HG02798 (cell line): ENCODE measurements around the gene CTSD.
"Not testable (repeated sequence)": the region's sequence is repeated elsewhere in the genome, so short reads cannot be mapped to it uniquely, and the experiment has no call there.

Experiments
- ATAC-seq: cut with Tn5 transposase; IDR thresholded peaks from one replicate; pipeline ENCODE4 v1.9.1; 2021; ENCODE audit warnings: mild to moderate bottlenecking; ENCODE audit not compliant: unreplicated experiment, poor library complexity

CTSD gene

DNA sequence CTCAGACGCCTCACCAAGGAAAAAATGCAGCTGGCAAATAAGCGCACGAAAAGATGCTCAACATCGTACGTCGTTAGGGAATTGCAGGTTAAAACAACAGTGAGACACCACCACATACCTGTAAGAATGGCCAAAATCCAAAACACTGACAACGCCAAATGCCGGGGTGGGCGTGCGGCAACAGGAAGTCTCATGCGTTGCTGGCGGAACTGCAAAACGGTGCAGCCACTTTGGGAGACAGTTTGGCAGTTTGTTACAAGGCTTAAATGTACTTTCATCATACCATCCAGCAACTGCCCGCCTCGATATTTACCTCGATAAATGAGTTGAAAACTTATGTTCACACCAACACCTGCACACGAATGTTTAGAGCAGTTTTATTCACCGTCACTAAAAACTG, 7.5 kb upstream of the CTSD start:
- no peak for ATAC-seq

DNA sequence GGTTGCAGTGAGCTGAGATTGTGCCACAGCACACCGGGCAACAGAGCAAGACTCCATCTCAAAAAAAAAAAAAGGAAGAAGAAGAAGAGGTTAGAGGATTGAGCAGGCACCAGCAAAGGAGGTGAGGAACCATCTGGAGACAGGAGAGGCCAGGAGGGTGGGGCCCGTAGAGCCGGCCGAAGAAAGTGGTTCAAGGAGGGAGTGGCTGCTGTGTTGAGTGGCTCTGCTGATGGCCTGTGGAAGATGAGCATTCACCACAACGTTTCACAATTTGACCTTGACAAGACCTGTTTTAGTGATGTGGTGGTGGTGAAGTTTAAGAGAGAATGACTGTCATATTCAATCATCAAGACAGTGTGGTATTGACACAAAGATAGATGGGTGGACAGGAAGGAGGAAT, 6.8 kb upstream of the CTSD start:
- ATAC-seq = no peak

DNA sequence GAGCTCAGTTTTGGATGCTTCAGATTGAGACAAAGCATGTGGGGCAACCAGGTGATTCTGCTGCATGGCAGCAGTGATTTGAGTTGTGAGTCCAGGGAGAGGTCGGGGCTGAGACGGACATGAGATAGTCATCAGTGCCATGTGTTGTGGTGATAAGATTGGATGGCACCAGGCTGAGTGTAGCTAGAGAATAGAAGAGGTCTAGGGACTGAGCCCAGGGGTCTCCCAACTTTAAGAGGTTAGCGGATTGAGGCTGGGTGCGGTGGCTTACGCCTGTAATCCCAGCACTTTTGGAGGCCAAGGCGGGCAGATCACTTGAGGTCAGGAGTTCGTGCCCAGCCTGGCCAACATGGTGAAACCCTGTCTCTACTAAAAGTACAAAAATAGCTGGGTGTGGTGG, 6.3 kb upstream of the CTSD start:
- no peak for ATAC-seq

DNA sequence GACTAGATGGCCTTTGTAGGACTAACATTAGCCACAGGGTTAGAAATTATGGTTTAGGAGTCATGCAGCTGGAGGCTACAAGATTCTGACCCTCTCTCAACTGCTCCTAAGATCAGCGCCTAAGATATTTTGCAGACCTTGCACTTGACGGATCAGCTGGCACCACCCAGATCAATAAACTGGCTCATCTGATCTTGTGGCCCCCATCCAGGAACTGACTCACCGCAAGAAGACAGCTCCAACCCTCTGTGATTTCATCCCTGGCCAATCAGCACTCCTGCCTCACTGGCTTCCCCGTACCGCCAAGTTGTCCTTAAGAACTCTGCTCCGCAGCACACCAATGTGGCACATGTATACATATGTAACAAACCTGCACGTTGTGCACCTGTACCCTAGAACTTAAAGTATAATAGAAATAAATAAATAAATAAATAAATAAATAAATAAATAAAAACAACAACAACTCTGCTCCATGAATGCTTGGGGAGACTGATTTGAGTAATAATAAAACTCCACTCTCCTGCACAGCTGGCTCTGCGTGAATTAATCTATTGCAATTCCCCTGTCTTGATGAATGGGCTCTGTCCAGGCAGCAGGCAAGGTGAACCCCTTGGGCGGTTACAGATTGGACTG, 5.7 kb upstream of the CTSD start:
- ATAC-seq = not testable (repeated sequence)

DNA sequence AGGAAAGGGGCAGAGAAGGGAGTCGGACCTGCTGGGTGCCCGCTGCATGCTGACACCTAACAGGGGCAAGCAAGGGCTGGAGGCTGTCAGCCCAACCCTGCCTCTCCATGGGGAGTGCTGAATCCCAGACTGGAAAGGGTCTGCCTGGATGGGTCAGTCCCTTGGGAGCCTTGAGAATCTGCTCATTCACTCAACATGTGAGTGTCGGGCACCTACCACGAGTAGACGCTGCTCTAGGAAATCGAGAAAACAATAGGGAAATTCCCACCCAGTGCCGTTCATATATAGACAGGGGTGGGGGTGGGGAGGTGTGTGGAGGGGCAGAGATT, 4.4 kb upstream of the CTSD start:
- no peak for ATAC-seq

DNA sequence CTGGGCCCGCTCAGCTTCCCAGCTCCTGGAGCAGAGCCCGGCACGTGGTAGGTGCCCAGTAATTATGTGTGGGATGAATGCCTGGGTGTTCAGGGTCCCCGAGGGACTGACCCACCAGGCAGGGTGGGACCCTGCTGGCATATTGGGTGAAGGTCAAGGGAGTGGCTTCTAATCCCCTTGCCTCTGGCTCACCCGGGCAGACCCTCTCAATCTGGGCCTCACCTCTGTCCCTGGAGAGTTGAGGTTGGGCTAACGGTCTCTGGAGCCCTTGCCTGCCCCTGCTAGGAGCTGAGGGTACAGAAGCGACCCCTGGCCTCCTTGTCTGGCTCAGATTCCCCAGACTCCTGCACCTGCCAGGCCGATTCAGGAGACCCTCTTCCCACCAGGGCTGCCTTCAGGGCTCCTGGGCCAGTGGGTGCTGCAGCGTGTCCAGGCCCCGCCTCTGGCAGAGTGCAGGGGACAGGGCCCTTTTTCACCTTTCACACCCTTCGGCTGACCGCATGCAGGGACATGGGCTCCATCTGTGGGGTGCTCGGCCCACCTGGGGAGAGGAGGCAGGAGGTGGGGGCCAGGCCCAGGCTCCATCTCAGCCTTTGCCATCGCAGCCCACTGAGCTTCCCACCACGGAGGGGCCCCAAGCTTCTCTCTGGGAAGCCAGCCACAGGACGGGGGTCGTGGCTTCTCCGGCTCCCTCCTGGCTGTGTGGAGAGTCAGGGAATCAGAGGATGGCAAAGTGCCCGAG, 3.8 kb upstream of the CTSD start:
- no peak for ATAC-seq

DNA sequence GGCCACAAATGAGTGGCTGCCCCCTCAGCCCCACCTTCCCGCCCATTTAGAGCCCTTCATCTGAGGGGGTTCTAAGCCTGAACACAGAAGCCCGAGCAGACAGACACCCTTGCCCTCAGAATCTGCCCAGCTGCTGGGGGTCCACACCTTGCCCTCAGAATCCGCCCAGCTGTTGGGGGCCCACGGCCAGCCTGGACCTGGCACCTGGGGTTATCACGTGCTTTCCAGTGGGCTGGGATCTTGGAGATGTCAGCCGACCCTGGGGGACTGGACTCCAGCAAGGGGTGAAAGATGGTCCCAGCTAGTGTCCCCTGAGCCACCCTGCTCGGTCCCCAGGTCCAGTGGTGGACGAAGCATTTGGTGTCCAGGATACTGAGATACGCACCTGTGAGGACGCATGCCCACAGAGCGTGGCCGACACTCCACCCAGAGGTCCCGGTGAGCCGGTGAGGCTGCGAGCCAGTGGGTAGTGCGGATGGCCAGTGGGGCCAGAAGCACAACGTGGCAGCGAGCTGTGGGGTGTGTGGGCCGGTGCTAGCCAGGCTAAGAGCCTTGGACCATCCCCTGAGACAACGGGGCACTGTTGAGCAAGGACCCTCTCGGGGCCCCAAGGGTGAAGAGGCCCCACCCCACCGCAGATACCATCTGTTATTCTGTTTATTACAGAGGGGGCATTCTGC, 3.1 kb upstream of the CTSD start:
- no peak for ATAC-seq

DNA sequence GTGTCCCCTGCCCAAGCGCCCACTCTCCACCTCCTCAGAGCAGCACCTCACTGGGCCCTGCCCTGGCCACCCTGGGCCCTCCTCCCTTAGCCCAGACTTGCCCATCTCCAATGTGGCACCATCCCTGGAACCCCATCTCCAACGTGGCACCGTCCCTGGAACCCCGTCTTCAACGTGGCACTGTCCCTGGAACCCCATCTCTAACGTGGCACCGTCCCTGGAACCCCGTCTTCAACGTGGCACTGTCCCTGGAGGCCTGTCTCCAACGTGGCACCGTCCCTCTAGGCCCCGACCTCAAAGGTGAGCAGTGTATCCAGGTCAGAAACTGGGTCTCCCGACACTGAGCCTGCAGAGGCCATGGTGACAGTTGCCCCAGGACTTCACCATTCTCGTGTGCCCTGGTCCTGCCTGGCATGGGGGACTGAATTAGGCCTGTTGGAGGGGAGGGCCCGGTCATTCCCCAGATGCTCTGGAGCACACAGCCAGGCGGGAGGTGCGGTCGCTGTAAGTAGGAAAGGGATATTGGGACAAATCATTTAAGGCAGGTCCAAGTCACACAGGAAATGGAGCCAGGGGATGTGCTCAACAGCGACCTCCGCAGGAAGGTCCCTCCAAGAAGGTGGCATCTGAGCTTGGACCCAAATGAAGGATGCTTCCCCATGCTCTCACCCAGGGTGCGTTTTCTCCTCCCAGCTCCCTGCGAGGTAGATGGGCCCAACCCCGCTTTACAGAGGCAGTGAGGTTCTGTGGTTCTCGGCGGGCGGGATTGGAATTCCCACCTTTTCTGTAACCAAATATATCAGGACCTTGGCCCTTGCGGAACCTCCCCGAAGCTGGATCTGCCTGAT, 2.4 kb upstream of the CTSD start:
- no peak for ATAC-seq

DNA sequence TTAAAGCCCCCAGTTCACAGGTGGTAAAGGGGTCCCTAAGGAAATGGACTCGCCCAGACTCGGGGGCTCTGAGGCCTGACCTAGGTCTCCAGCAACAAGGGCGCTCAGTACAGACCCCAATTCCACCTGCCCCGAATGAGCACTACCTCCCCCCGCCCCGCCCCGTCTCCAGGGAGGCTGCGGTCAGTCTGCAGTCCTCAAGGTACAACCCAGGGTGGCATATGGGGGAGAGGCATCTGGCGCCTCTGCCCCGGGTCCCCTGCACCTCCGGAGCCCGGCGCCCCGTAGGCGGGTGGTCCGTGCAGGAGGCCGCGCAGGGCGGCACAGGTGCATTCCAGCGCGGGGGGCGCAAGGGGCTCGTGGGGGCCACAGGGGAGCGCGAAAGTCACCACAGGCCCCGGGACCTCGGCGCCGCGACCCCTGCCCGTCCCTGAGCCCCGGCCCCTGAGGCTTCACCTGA, 361 bp downstream of the CTSD start:
- ATAC-seq = peak; percentile 20

DNA sequence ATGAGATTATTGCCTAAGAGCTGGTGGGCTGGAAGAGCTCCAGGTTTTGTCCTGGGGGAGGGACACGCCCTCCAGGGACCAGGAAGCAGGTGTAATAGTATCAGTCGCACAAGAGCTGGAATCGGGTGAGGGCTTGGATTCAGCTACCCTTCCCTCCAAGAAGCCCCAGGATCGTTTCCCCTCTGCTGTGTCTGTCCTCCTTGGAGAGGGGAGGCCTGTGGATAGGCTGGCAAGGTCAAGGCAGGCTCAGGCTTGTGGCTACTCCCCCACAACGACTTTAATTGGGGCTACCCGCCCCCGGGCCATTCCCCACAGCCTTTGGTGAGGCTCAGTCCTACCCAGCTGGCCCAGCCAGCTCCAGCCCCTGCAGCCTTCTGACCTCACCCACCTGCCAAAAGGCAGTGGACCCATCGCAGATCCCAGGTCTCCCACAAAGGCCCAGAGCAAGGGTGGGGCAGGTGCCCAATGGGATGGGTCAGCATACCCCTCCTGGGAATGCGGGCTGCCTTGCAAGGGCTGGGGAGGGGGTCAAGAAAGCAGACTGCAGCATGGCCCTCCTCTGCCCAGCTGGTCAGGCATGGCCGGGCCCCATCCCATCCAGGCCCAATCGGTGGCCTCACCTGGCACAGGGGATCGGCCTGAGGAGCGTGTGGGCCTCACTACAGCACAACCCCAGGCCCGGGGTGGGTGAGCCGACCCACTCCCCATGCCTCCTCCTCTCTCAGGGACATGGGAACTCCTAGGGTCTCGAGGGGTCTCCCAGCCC, 1.0 kb downstream of the CTSD start:
- no peak for ATAC-seq

DNA sequence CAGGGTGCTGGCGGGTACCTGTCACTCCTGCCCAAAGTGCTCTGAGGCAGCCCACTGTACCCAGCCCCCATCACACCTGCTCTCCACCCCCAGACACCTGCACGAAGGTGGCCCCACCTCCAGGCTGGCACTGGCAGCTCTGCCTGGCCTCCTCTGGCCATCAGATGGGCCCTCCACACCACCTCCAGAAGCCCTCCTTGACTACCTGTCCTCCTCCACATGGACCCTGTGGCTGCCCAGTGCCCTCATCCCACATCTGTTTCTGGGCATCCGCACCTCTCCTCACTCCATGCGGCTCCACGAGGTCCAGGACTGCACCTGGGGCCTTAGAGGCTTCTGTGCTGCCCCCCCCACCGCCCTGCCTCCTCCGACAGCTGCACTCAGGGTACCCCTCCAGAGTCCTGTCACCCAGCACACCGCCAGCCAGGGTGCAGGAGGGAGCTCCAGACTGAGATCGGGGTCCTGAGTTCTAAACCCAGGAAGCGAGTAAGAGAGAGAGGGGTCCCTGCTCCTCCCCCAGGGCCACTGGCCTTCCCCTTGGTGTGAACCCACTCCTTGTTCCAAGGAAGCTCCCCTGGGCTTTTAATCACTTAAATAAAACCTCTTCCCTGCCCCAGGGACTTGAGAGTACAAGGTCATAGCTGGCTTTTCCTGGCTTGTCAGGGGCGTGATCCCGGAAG, 1.7 kb downstream of the CTSD start:
- no peak for ATAC-seq

DNA sequence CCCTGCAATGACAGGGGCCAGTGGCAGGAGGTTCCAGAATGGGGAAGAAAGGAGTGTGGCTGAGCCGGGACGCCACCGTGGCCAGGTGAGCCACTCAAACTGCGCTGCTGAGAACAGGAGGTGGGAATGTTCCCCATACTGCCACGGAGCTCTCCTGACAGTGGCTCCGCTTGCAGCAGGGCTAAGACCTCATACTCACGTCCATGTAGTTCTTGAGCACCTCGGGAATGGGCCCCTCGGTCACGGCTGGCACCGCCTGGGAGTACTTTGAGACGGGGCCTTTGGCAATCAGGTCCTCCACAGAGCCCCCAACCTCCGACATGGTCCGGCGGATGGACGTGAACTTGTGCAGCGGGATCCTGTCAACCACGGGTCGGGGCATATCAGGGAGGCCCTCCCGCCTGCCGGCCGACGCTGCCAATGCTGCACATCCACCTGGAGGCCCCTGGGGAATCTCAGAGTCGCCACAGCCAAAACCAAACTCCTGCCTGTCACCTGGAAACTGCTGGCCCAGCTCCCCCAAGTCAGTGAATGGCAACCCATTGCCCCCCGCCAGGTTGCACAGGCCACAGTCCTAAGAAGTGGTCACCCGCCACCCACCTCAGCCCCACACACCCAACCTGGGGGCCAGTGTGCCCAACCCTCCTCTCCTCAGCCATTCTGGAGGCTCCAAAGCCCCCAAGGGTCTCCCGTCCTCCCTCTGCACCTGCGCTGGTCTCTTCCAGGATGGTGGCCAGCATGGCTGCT, 2.4 kb downstream of the CTSD start:
- ATAC-seq = no peak

DNA sequence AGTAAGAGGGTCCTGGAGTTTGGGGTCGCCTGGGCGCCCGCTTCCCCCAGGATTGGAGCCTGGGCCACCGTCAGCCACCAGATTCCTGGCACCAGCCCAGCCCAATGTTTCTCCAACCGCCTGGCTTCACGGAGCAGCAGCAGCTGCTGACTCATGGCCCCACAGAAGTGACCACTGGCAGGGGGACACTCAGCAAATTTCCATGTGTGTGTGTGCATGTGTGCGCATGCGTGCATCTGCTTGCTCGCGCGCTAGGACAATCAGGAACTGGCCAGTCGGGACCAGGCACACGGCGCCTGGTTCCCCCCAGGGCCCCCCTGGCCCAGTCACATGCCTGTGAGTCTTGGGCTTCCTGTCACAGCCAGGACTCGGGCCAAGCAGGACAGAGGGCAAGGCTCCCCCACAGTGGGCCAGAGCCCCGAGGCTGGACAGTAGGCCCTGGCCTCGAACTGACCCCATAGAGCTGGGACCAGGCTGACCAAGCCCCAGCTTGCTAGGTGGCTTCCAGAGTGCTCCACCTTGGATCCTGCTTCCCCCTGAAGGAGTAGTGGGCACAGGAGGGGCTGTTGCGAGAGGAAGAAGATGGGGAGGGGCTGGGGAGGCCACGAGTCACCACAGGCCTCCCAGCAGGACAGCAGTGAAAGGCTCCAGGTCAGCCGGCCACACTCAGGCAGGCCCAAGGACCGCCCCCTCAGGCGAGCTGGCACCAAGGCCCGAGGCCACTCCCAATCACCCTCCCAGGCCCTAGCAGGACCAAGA, 3.2 kb downstream of the CTSD start:
- ATAC-seq = no peak

DNA sequence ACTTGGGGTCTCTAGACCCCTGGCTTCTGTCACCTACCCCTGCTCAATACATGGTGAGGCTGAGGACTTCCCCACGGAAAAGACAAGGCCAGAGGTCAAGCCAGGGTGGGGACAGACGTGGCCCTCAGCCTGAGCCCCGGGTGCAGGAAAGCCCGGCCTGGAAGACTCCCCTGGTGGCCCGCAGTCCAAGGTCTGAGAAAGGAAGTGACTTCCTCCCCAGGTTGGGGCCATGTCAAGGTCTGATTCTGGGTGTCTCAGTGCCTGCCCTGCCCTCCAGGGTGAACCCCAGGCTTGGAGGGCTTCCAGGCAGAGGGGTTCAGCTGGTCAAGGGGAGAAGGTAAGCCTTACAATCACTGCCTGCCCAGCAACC, 3.9 kb downstream of the CTSD start:
- ATAC-seq = no peak

DNA sequence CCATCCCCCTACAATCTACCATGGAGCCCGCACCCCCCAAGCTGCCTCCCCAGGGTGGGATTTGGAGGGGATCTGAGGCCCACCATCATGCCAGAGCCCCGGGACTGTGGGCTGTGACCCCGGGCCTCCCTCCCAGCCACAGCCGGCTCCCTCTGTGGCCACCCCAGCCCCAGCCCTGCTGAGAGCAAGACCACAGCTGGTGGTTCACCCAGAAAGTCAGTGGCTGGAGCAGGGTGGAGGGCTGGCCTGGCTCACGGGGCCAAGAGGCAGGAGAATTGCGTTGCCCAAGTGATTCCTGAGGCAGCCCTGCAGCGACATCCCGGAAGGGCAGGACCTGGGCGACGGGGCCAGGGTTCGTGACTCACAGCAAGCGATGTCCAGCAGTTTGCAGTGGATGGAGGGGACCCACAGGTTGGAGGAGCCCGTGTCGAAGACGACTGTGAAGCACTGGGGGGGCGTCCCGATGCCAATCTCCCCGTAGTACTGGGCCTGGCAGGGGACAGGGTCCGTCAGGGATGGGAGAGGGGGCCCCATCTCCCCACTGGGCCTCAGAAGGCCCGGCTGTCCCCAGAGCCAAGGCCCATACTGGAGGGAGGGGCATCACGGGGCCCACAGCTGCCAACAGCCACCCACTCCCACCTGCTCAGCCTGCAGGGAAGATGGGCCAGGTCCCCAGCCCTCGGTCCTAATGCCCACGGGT, 4.4 kb downstream of the CTSD start:
- no peak for ATAC-seq

DNA sequence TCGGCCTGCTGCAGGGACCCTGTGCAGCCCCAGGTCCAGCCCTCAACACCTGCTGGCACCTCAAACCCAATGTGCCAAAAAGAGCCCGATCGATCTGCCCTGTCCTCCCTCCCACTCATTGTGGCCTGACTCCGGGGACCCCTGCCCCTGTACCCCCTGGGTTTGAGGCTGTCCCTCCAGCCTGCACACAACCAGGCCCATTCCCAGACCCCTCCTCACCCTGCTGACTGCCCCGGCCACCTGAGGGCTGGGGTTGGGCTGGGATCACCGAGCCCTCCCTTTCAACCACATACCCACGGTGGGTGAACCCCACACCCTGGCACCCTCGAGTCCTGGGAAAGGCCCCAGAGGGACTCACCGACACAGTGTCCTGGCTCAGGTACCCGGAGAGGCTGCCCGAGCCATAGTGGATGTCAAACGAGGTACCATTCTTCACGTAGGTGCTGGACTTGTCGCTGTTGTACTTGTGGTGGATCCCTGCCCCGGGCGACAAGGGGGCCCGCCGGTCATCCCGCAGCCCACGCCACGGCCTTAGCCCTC, 5.0 kb downstream of the CTSD start:
- no peak for ATAC-seq

DNA sequence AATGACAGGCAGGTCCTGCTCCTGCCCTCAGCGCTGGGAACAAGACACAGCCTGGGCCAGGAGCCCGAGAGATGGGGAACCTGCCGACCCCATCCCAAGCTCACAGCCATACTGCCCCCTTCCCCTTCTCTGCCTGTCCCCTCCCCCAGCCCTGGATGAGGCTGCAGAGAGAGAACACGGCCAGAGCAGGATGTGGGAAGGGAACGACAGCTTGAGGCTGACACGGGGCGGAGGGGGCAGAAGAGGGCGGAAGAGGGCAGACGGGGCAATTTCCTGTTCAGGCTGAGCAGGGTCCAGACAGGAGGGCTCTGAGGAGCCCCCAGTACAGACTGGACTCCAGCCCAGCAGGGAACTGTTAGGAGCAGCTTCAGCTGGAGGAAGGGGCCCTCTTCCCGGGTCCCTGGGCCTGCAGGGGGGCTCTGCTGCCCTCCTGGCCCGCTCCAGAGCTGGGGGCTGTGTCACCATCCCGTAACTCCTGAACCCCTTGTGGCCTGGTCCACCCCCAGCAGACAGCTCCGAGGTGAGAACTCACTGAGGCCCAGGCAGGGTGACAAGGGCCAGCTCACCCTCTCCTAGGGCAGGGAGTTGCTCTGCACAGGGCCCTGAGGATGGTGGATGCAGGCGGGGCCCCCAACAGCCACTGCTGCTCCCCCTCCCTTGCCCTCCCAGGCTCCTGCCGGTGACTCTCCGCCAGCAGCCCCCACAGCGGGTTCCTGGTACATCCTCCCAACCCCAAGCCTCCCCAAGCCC, 5.7 kb downstream of the CTSD start:
- no peak for ATAC-seq
